ENCODE measurements around the gene RAB40B. TPM values are rescaled to one million over a fixed set of nuclear protein-coding genes. Genes with fewer than 3 reads are reported as not detected.

Gene RAB40B
- total and polyA plus RNA-seq, 2 of the 13 experiments (the other 11 are each of a cell fraction or from before 2014, with no cell fraction given): 6.2 to 6.5 TPM

DNA sequence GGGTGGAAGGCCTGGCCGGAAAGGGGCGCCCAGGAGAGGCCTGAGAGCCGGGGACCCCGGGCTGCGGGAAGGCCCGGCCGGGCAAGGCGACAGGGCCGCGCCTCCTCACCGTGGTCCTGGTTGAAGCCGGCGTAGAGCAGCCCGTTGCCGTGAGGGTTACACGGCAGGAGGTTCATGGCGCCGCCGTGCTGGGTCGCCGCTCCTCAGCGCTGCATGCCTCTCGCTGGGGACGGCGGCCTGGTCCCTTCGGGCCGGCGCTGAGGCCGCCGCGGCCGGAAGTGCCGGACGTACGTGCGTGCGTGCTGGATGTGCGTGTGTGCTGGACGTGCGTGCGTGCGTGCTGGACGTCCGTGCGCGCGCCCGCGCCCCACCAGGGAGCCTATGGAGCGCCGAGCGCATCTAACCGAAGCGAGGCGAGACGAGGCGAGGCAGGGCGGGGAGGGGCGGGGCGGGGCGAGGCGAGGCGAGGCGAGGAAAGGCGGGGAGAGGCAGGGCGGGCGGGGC lies 50.3 kb downstream of the RAB40B start, which contains the start of gene WDR45B (continued):
- TF ChIP-seq, protein P1, sequence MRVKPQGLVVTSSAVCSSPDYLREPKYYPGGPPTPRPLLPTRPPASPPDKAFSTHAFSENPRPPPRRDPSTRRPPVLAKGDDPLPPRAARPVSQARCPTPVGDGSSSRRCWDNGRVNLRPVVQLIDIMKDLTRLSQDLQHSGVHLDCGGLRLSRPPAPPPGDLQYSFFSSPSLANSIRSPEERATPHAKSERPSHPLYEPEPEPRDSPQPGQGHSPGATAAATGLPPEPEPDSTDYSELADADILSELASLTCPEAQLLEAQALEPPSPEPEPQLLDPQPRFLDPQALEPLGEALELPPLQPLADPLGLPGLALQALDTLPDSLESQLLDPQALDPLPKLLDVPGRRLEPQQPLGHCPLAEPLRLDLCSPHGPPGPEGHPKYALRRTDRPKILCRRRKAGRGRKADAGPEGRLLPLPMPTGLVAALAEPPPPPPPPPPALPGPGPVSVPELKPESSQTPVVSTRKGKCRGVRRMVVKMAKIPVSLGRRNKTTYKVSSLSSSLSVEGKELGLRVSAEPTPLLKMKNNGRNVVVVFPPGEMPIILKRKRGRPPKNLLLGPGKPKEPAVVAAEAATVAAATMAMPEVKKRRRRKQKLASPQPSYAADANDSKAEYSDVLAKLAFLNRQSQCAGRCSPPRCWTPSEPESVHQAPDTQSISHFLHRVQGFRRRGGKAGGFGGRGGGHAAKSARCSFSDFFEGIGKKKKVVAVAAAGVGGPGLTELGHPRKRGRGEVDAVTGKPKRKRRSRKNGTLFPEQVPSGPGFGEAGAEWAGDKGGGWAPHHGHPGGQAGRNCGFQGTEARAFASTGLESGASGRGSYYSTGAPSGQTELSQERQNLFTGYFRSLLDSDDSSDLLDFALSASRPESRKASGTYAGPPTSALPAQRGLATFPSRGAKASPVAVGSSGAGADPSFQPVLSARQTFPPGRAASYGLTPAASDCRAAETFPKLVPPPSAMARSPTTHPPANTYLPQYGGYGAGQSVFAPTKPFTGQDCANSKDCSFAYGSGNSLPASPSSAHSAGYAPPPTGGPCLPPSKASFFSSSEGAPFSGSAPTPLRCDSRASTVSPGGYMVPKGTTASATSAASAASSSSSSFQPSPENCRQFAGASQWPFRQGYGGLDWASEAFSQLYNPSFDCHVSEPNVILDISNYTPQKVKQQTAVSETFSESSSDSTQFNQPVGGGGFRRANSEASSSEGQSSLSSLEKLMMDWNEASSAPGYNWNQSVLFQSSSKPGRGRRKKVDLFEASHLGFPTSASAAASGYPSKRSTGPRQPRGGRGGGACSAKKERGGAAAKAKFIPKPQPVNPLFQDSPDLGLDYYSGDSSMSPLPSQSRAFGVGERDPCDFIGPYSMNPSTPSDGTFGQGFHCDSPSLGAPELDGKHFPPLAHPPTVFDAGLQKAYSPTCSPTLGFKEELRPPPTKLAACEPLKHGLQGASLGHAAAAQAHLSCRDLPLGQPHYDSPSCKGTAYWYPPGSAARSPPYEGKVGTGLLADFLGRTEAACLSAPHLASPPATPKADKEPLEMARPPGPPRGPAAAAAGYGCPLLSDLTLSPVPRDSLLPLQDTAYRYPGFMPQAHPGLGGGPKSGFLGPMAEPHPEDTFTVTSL (CRISPR knock-in tag; IDR thresholded peaks at IDR 0.05; ENCODE audit: borderline replicate concordance): no peak
- TF ChIP-seq AHR (CRISPR knock-in tag; IDR thresholded peaks at IDR 0.05) (peak; percentile 47), ZFAT (CRISPR knock-in tag; conservative IDR thresholded peaks at IDR 0.05) (no peak), TSC22D2 (CRISPR knock-in tag; IDR thresholded peaks at IDR 0.05; ENCODE audit: borderline replicate concordance) (no peak), ZNF713 (CRISPR knock-in tag; IDR thresholded peaks at IDR 0.05) (peak; percentile 84; the same call in 1 of the 2 replicates), MXI1 (IDR thresholded peaks at IDR 0.05; ENCODE audit: borderline replicate concordance, low read depth, low read length) (peak; percentile 95; the same call in 2 of the 3 replicates), PHB2 (IDR thresholded peaks at IDR 0.05; ENCODE audit: partially characterized antibody) (no peak)
- TF ChIP-seq, protein P2, sequence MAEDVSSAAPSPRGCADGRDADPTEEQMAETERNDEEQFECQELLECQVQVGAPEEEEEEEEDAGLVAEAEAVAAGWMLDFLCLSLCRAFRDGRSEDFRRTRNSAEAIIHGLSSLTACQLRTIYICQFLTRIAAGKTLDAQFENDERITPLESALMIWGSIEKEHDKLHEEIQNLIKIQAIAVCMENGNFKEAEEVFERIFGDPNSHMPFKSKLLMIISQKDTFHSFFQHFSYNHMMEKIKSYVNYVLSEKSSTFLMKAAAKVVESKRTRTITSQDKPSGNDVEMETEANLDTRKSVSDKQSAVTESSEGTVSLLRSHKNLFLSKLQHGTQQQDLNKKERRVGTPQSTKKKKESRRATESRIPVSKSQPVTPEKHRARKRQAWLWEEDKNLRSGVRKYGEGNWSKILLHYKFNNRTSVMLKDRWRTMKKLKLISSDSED (CRISPR knock-in tag; IDR thresholded peaks at IDR 0.05): no peak
- TF ChIP-seq, protein P3, sequence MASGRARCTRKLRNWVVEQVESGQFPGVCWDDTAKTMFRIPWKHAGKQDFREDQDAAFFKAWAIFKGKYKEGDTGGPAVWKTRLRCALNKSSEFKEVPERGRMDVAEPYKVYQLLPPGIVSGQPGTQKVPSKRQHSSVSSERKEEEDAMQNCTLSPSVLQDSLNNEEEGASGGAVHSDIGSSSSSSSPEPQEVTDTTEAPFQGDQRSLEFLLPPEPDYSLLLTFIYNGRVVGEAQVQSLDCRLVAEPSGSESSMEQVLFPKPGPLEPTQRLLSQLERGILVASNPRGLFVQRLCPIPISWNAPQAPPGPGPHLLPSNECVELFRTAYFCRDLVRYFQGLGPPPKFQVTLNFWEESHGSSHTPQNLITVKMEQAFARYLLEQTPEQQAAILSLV (CRISPR knock-in tag; IDR thresholded peaks at IDR 0.05; ENCODE audit: borderline replicate concordance): peak; percentile 93; the same call in 1 of the 2 replicates
- TF ChIP-seq, protein P4, sequence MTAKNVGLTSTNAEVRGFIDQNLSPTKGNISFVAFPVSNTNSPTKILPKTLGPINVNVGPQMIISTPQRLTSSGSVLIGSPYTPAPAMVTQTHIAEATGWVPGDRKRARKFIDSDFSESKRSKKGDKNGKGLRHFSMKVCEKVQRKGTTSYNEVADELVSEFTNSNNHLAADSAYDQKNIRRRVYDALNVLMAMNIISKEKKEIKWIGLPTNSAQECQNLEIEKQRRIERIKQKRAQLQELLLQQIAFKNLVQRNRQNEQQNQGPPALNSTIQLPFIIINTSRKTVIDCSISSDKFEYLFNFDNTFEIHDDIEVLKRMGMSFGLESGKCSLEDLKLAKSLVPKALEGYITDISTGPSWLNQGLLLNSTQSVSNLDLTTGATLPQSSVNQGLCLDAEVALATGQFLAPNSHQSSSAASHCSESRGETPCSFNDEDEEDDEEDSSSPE (CRISPR knock-in tag; IDR thresholded peaks at IDR 0.05): peak; percentile 31
- TF ChIP-seq, protein P5, sequence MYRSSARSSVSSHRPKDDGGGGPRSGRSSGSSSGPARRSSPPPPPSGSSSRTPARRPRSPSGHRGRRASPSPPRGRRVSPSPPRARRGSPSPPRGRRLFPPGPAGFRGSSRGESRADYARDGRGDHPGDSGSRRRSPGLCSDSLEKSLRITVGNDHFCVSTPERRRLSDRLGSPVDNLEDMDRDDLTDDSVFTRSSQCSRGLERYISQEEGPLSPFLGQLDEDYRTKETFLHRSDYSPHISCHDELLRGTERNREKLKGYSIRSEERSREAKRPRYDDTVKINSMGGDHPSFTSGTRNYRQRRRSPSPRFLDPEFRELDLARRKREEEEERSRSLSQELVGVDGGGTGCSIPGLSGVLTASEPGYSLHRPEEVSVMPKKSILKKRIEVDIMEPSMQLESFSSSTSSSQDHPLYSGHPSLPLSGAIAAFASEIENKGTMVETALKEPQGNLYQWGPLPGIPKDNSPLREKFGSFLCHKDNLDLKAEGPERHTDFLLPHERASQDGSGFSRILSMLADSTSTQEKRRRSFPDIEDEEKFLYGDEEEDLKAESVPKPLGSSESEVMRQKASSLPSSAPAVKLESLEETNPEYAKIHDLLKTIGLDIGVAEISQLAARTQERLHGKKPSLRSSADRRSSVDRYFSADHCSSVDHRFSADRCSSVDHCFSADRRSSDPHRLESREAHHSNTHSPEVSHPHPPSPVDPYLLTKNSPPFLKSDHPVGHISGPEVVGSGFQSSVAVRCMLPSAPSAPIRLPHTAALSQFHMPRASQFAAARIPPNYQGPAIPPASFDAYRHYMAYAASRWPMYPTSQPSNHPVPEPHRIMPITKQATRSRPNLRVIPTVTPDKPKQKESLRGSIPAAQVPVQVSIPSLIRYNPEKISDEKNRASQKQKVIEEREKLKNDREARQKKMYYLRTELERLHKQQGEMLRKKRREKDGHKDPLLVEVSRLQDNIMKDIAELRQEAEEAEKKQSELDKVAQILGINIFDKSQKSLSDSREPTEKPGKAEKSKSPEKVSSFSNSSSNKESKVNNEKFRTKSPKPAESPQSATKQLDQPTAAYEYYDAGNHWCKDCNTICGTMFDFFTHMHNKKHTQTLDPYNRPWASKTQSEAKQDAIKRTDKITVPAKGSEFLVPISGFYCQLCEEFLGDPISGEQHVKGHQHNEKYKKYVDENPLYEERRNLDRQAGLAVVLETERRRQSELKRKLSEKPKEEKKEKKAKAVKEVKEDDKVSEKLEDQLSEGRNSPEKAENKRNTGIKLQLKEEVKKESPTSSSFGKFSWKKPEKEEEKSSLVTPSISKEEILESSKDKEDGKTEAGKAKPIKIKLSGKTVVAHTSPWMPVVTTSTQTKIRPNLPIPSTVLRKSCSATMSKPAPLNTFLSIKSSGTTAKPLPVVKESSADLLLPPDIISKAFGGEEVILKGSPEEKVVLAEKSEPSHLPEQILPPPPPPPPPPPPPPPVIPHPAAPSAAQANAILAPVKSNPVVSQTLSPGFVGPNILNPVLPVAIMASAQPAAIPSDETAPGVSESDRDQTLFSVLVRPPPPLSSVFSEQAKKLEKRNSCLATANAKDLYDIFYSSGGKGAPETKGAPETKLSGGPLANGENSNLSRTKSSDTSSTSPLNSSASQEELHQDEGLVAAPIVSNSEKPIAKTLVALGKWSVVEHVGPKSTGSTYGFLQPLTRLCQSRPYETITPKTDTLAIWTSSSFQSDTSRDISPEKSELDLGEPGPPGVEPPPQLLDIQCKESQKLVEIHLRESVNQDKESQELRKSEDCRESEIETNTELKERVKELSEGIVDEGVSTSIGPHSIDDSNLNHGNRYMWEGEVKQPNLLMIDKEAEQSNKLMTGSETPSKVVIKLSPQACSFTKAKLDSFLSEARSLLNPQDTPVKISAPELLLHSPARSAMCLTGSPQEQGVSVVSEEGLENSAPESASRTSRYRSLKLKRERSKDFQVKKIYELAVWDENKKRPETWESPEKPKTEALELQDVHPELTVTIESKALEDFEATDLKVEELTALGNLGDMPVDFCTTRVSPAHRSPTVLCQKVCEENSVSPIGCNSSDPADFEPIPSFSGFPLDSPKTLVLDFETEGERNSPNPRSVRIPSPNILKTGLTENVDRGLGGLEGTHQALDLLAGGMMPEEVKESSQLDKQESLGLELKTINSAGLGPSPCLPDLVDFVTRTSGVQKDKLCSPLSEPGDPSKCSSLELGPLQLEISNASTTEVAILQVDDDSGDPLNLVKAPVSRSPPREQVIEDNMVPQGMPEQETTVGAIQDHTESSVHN (CRISPR knock-in tag; IDR thresholded peaks at IDR 0.05): no peak
